ENCODE results near the gene FHIT.
A peak's percentile ranks its signal among the peaks of the same experiment; 100 is the strongest.

Gene FHIT

DNA sequence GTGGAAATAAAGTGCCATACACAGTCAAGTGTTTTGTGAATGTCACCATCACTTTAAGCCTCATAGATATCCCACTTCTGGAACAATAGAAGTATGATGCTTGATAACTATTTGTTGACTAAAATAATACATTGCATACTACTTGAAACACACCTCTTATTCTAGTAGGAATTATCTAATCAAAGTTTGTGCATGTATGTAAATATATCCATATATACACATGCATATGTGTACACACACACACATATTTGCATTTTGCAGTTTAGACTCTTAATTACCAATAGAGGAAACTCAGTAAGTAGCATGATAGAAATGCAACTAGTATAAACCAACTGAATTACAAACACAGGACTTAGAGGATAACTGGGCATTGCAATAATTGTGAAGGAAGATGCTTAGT, 1084.1 kb downstream of the FHIT start:
- DNase-seq (ENCODE audit: low read depth in 2 of 2): no peak

- DNase-seq (ENCODE audit: low read depth in 2 of 2): no peak
Observed at GRCh38 chr3:60160822-60161748, 1090.2 kb downstream of the FHIT start.

- DNase-seq (ENCODE audit: low read depth in 2 of 2): no peak
Observed at GRCh38 chr3:60160111-60160821, 1091.0 kb downstream of the FHIT start.

DNA sequence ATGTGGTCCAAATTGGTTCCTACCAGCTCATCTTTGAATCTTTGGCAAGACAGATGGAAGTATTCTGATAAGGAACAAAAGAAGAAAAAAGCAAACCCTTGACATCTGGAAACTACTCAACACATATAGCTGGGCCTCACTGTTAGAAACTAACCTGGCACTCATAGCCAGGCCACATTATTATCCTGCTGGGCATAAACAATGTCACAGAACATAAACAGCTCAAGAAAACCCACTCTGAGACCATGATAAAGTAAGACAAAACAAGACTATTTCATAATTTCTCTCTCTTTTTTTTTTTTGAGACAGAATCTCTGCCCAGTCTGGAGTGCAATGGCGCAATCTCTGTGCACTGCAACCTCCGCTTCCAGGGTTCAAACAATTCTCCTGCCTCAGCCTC, 1093.2 kb downstream of the FHIT start:
- DNase-seq (ENCODE audit: low read depth in 2 of 2): no peak

DNA sequence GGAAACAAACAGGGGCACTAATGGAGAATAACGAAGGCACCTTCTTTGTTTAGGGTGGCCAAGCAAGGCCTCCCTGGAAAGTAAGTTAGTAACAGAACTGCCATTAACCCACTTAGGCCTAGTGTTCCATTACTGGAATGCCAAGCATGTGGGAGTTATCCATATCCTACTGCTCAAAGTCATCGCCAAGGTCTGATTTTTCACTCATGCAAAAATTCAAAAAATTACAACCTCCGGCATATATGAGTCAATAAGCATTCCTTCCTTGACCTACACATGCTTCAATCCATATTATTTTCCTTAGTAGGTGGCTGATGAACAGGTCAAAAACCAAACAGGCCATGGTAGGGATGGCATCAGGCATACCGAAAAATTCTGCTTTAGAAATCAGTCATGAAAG, 1097.2 kb downstream of the FHIT start:
- DNase-seq (ENCODE audit: low read depth in 2 of 2): no peak

DNA sequence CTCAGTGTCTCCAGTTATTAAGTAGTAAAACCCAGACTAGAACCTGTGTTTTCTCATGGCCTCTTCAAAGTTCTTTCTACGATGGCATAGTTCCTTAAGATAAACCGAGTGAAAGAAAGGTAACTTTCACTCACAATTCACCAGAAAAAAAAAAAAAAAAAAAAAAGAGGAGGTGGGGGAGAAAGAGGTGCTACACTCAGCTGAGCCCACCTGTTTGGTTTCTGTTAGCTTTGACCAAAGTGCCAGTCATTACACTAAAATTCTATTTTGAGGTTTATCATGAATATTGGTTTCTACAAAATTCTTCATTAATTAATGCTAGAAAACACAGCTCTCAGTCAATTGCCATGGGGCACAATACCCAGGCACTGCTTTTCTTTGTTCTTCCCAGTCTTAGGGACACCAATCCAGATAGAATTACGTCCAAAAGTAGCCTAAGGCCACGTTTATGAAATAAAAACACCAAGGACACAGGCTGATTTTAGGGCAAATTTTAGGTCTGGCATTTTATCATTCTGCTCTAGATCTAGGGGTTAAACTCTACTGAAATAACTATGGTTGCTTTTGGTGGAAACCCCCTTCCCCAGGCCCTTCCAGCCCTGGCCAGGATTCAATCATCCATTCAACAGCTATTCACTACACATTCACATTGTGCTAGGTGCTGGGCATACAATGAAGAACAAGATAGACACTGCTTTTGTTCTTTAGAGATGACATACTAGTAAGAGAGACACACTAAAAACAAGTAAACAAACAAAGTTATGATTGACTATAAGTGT, 1097.8 kb downstream of the FHIT start:
- DNase-seq (ENCODE audit: low read depth in 2 of 2): no peak

DNA sequence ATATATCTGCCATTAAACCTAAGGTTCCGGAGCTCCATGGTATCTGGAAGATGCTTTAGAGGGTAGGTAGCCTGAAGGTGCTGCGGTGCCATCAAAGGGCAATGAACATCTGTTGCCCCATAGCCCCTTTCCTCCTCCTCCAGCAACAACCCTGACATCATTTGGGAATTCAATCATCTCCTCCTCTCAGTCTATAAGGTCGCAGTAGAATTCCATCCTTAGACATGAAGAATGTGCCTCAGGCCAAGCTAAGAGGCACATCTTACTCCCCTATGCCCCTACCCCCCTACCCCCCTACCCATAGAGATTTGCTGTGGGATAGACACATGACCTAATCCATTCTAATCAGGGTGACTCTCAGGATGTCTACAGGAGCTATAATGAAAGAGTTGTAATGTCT, 1101.8 kb downstream of the FHIT start:
- no peak for DNase-seq (ENCODE audit: low read depth in 2 of 2)

DNA sequence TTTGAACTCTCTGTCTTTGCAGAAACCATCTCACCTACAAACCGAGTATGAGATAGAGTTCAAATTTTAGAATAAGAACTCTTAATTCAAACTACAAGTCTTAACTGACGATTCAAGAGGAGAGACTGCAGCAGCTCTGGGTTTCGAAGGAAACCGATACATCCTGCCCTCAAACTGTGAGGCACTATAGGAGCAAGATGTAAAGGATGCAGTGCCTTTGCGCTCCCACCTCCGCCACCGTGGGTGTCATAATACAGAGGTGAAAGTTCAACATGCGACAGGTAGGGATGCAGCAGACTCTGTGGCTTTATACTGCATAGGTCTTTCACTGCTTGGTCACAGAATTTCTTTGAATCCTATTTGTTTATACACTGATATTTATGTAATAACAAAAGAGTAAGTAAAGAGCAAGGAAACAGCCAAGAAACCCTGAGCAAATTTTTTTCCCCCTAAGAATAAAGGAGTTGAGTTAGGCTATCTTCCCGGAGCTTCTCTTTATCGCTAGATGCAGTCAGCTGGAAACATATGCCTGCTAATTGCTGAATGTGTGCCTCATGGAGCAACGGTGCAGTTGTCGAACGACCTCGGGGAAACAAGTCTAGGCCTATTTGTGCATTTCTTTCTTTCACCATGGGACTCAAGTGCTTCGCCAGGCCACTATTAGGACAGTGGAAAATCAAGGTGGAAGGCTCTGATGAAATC, 1103.9 kb downstream of the FHIT start:
- peak in 1 of 2 experiments; percentile 1 for DNase-seq (ENCODE audit: low read depth in 2 of 2)

GRCh38 chr3:60146121-60146520, 1105.1 kb downstream of the FHIT start:
- no peak for DNase-seq (ENCODE audit: low read depth in 2 of 2)

GRCh38 chr3:60144071-60144470, 1107.2 kb downstream of the FHIT start:
- DNase-seq (ENCODE audit: low read depth in 2 of 2): no peak

GRCh38 chr3:60142009-60142408, 1109.2 kb downstream of the FHIT start:
- no peak for DNase-seq (ENCODE audit: low read depth in 2 of 2)

- no peak for DNase-seq (ENCODE audit: low read depth in 2 of 2)
Observed at GRCh38 chr3:60140160-60140559, 1111.1 kb downstream of the FHIT start.

- no peak for DNase-seq (ENCODE audit: low read depth in 2 of 2)
Observed at GRCh38 chr3:60136601-60137000, 1114.7 kb downstream of the FHIT start.

- DNase-seq (ENCODE audit: low read depth in 2 of 2): no peak
Observed at GRCh38 chr3:60135474-60135873, 1115.8 kb downstream of the FHIT start.

- DNase-seq (ENCODE audit: low read depth in 2 of 2): no peak
Observed at GRCh38 chr3:60133269-60134162, 1117.7 kb downstream of the FHIT start.

- DNase-seq (ENCODE audit: low read depth in 2 of 2): no peak
Observed at GRCh38 chr3:60131618-60132017, 1119.6 kb downstream of the FHIT start.

DNA sequence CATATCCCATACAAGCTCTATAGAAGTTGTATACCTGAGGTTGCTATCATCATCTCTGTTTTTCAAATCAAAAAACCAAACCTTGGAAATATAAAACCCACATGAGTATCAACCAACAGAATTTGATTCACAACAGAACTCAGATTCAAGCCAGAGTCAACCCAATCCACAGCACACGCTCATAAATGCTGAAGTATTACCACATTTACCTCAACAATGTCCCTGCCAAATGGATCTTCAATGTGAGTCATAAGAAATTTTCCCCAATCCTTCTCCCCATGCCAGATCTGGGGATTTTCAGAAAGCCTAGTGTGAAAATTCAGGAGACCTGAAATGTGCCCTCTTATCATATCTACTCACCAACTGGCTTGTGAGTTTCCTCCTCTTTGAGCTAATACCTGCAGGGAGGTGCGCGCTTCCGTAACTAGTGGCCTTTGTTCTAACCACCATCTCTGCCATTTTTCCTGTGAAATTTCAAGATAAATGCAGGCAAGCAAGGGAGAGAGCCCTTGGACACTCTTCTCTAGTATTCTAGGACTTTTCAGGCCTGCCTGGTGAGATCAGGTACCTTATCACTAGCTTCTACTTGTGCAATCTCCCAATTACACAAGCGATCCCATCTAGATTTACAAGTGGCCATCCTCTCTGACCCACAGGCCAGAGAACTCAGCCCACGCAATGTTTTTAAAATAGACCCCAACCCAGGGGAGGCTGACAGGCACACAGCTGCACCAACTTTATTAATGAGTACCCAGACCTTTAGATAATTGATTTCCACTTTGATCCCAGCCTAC, 1124.5 kb downstream of the FHIT start:
- DNase-seq (ENCODE audit: low read depth in 2 of 2): no peak

GRCh38 chr3:60125686-60126085, 1125.6 kb downstream of the FHIT start:
- DNase-seq (ENCODE audit: low read depth in 2 of 2): no peak

GRCh38 chr3:60120245-60120644, 1131.0 kb downstream of the FHIT start:
- no peak for DNase-seq (ENCODE audit: low read depth in 2 of 2)

- DNase-seq (ENCODE audit: low read depth in 2 of 2): no peak
Observed at GRCh38 chr3:60114191-60114590, 1137.1 kb downstream of the FHIT start.

Measured in stimulated activated CD4-positive, alpha-beta T cell treated with anti-CD3 and anti-CD28 coated beads, Interleukin-12 subunit alpha, Interleukin-12 subunit beta, amount 100 ng/mL, for 24 hours (primary cell).